H1 (cell line): Measurements from ENCODE around the gene GPR156. TPM values are rescaled to one million over a fixed set of nuclear protein-coding genes. Genes with fewer than 3 reads are reported as not detected.

Experiments
- CTCF ChIA-PET: fragments of 300-600 bp; sonication (Branson Sonifier 250); formaldehyde crosslinking; loops from one replicate; lab custom pipeline; 2021; ENCODE audit not compliant: partially characterized antibody; lab: Charles Lee
- POLR2A ChIA-PET: fragments of 300-600 bp; sonication (Branson Sonifier 250); formaldehyde crosslinking; loops from one replicate; lab custom pipeline; 2021; ENCODE audit warnings: inconsistent platforms; ENCODE audit not compliant: partially characterized antibody; lab: Charles Lee
- DNase-seq, 2 experiments: peaks; one replicate each; pipeline versions ENCODE4 v3.0.0 to v3.0.0-alpha.2; 2010 to 2022; ENCODE audit warnings: low spot score in 2 of 2, low read depth in 1 of 2, mixed read lengths in 1 of 2
- FAIRE-seq: peaks from 2 replicates; lab custom pipeline; 2011; peaks lifted over from hg19 to GRCh38; lab: Jason Lieb, UNC
- H2AFZ ChIP-seq: 2 replicates; pipeline ENCODE4 v1.8.1; 2012; ENCODE audit warnings: low read length, inconsistent platforms
- H2AK5ac ChIP-seq: 2 replicates; pipeline ENCODE4 v1.6.1; 2013; ENCODE audit warnings: low read depth, low read length
- H2BK120ac ChIP-seq: replicated peaks from 2 replicates; pipeline ENCODE3; 2013; ENCODE audit warnings: low read depth, low read length, inconsistent platforms
- H2BK12ac ChIP-seq: 2 replicates; pipeline ENCODE4 v1.6.1; 2013; ENCODE audit warnings: low read depth, low read length
- H2BK15ac ChIP-seq: 2 replicates; pipeline ENCODE4 v1.6.1; 2013; ENCODE audit warnings: low read length
- H2BK20ac ChIP-seq: 2 replicates; pipeline ENCODE4 v1.6.1; 2013; ENCODE audit warnings: low read length
- H2BK5ac ChIP-seq: 2 replicates; pipeline ENCODE4 v1.6.1; 2013; ENCODE audit warnings: low read depth, low read length
- H3K14ac ChIP-seq: 2 replicates; pipeline ENCODE4 v1.6.1; 2013; ENCODE audit warnings: inconsistent platforms; ENCODE audit not compliant: insufficient read length
- H3K18ac ChIP-seq: 2 replicates; pipeline ENCODE4 v1.6.1; 2013; ENCODE audit warnings: low read length; ENCODE audit errors: extremely low read depth
- H3K23ac ChIP-seq: 2 replicates; pipeline ENCODE4 v1.6.1; 2013; ENCODE audit warnings: inconsistent platforms; ENCODE audit not compliant: insufficient read length
- H3K23me2 ChIP-seq: 2 replicates; pipeline ENCODE4 v1.6.1; 2013; ENCODE audit warnings: low read depth, low read length
- H3K27ac ChIP-seq: 2 replicates; pipeline ENCODE4 v1.6.1; 2011; ENCODE audit warnings: low read depth, low read length, inconsistent platforms
- H3K27me3 ChIP-seq, 4 experiments: replicated peaks in 1 of 4; 1 replicate in 1 of 4; 2 replicates in 3 of 4; pipeline versions ENCODE4 v1.6.1 to v1.8.1; 2011 to 2013; ENCODE audit warnings: low read length in 3 of 4, mild to moderate bottlenecking in 3 of 4, inconsistent platforms in 2 of 4, mixed read lengths in 2 of 4, moderate library complexity in 1 of 4; ENCODE audit not compliant: control insufficient read depth in 3 of 4, insufficient read depth in 3 of 4; ENCODE audit errors: extremely low read depth in 1 of 4
- H3K36me3 ChIP-seq, 4 experiments: 2 replicates each; pipeline versions ENCODE4 v1.6.1 to v1.8.1; 2011 to 2013; ENCODE audit warnings: mild to moderate bottlenecking in 4 of 4, low read length in 3 of 4, moderate library complexity in 2 of 4, control low read depth in 1 of 4, inconsistent platforms in 1 of 4; ENCODE audit not compliant: insufficient read depth in 4 of 4, control insufficient read depth in 2 of 4
- H3K4ac ChIP-seq: replicated peaks from 2 replicates; pipeline ENCODE3; 2013; ENCODE audit warnings: low read length, low read depth, mixed read lengths, inconsistent platforms; ENCODE audit not compliant: insufficient read length
- H3K4me1 ChIP-seq, 4 experiments: replicated peaks in 1 of 4; 1 replicate in 1 of 4; 2 replicates in 3 of 4; pipeline versions ENCODE4 v1.6.1 to v1.8.1; 2011 to 2013; ENCODE audit warnings: low read length in 3 of 4, inconsistent platforms in 2 of 4, mixed read lengths in 1 of 4; ENCODE audit not compliant: insufficient read depth in 4 of 4, control insufficient read depth in 3 of 4
- H3K4me2 ChIP-seq, 2 experiments: 2 replicates each; pipeline versions ENCODE4 v1.6.1 to v1.8.1; 2011 to 2013; ENCODE audit warnings: low read depth in 2 of 2, low read length in 2 of 2, control low read depth in 1 of 2, inconsistent platforms in 1 of 2, mild to moderate bottlenecking in 1 of 2; ENCODE audit not compliant: insufficient read depth in 1 of 2
- H3K4me3 ChIP-seq, 4 experiments: fragments of 200-600, 300-600 bp in 1 of 4; sonication (generic), shearing (Covaris generic), sonication (Bioruptor Twin) in 1 of 4; 2 replicates each; pipeline versions ENCODE4 v1.5.1 to v1.8.1; 2011 to 2016; ENCODE audit warnings: low read length in 4 of 4, low read depth in 3 of 4, control low read depth in 2 of 4, inconsistent platforms in 2 of 4, mild to moderate bottlenecking in 2 of 4, mixed read lengths in 1 of 4, moderate library complexity in 1 of 4; ENCODE audit not compliant: insufficient read depth in 2 of 4; ENCODE audit errors: extremely low read depth in 1 of 4
- H3K56ac ChIP-seq: replicated peaks from 2 replicates; pipeline ENCODE3; 2013; ENCODE audit warnings: low read depth, mild to moderate bottlenecking, mixed read lengths, low read length, inconsistent platforms; ENCODE audit not compliant: insufficient read length
- H3K79me1 ChIP-seq: 2 replicates; pipeline ENCODE4 v1.6.1; 2013; ENCODE audit warnings: low read depth, low read length, control low read depth
- H3K79me2 ChIP-seq, 2 experiments: 2 replicates each; pipeline versions ENCODE4 v1.6.1 to v1.8.1; 2012 to 2013; ENCODE audit warnings: low read length in 2 of 2, mild to moderate bottlenecking in 2 of 2, inconsistent platforms in 1 of 2; ENCODE audit not compliant: insufficient read depth in 2 of 2, control insufficient read depth in 1 of 2
- H3K9ac ChIP-seq, 4 experiments: replicated peaks in 1 of 4; 1 replicate in 1 of 4; 2 replicates in 3 of 4; pipeline versions ENCODE4 v1.6.1 to v1.8.1; 2011 to 2013; ENCODE audit warnings: low read depth in 3 of 4, low read length in 3 of 4, control low read depth in 2 of 4, mild to moderate bottlenecking in 2 of 4, moderate library complexity in 2 of 4, inconsistent platforms in 1 of 4; ENCODE audit errors: extremely low read depth in 1 of 4
- H3K9me3 ChIP-seq, 2 experiments: 2 replicates each; pipeline versions ENCODE4 v1.6.1 to v1.8.1; 2012 to 2013; ENCODE audit warnings: mild to moderate bottlenecking in 2 of 2, moderate library complexity in 2 of 2, control low read depth in 1 of 2, inconsistent platforms in 1 of 2, low read depth in 1 of 2, low read length in 1 of 2, mixed read lengths in 1 of 2; ENCODE audit not compliant: insufficient read depth in 2 of 2
- H4K20me1 ChIP-seq, 2 experiments: replicated peaks in 1 of 2; 2 replicates each; pipeline versions ENCODE3 to v1.8.1; 2011 to 2013; ENCODE audit warnings: inconsistent platforms in 2 of 2, low read length in 2 of 2, mild to moderate bottlenecking in 1 of 2; ENCODE audit not compliant: insufficient read depth in 2 of 2, control insufficient read depth in 1 of 2
- H4K5ac ChIP-seq: 2 replicates; pipeline ENCODE4 v1.6.1; 2013; ENCODE audit warnings: low read length, low read depth, mixed read lengths, inconsistent platforms; ENCODE audit not compliant: insufficient read length
- H4K8ac ChIP-seq: 2 replicates; pipeline ENCODE4 v1.8.0; 2013; ENCODE audit warnings: mild to moderate bottlenecking, moderate library complexity, low read length, inconsistent platforms; ENCODE audit not compliant: insufficient read depth; ENCODE audit errors: extremely low read depth
- H4K91ac ChIP-seq: replicated peaks from 2 replicates; pipeline ENCODE3; 2013; ENCODE audit warnings: low read length, mixed read lengths, inconsistent platforms; ENCODE audit not compliant: insufficient read length
- CHD2 ChIP-seq: IDR thresholded peaks from 2 replicates; pipeline ENCODE4 v1.6.1; 2012; ENCODE audit warnings: low read length, improper control_type of control experiment
- HDAC2 ChIP-seq, 2 experiments: fragments of 300-600 bp in 1 of 2; sonication (generic) in 1 of 2; IDR thresholded peaks; 2 replicates each; pipeline ENCODE4 v1.6.1; 2011 to 2012; ENCODE audit warnings: low read depth in 2 of 2, low read length in 2 of 2, mild to moderate bottlenecking in 2 of 2, moderate library complexity in 2 of 2, borderline replicate concordance in 1 of 2, inconsistent platforms in 1 of 2
- MAFK ChIP-seq: IDR thresholded peaks from 2 replicates; pipeline ENCODE4 v1.6.1; 2012; ENCODE audit warnings: low read depth, mild to moderate bottlenecking, improper control_type of control experiment, low read length
- SIN3A ChIP-seq, 2 experiments: IDR thresholded peaks in 1 of 2; conservative IDR thresholded peaks in 1 of 2; 2 replicates each; pipeline ENCODE4 v1.6.1; 2011 to 2012; ENCODE audit warnings: low read length in 2 of 2, improper control_type of control experiment in 1 of 2, low read depth in 1 of 2, mild to moderate bottlenecking in 1 of 2
- SRF ChIP-seq: IDR thresholded peaks from 2 replicates; pipeline ENCODE4 v1.6.1; 2011; ENCODE audit warnings: mild to moderate bottlenecking, low read depth, low read length, moderate library complexity
- WGBS, 2 experiments: shearing (Covaris generic) in 1 of 2; methylation state at CpG; one replicate each; pipeline versions ENCODE4 v1.1.6 to v1.1.7; 2013 to 2015; ENCODE audit warnings: low lambda C conversion rate in 2 of 2, mixed read lengths in 2 of 2, inconsistent platforms in 1 of 2, low coverage in 1 of 2, missing lambda C conversion rate in 1 of 2; ENCODE audit not compliant: insufficient replicate concordance in 2 of 2, insufficient coverage in 1 of 2, insufficient read length in 1 of 2; ENCODE audit errors: extremely low coverage in 1 of 2, missing lambda C conversion rate in 1 of 2; 5-methylcytosine and 5-hydroxymethylcytosine counted together
- polyA plus RNA-seq, 7 experiments: library from polyadenylated mRNA; depleted of rRNA in 3 of 7; stranded (reverse) in 5 of 7; unstranded in 2 of 7; fragments of >200 nt in 5 of 7; fragments of 200-250 nt in 2 of 7; gene quantifications; 1 replicate in 5 of 7; 2 replicates in 1 of 7; 4 replicates in 1 of 7; pipeline versions ENCODE4 v1.2.1 to v1.2.3, GENCODE V29; 2011 to 2013; ENCODE audit warnings: missing spikeins in 2 of 7, mixed read lengths in 2 of 7
- total RNA-seq: library from RNA; stranded (reverse); fragmentation: NEBNext Ultra II Directional; extraction: Animal tissue kit (Norgen Biotek cat#: 25700); gene quantifications from 2 replicates; pipeline ENCODE4 v1.2.1, GENCODE V29; 2021

Gene GPR156
- total and polyA plus RNA-seq, 2 of the 8 experiments (the other 6 are each of a cell fraction or from before 2014, with no cell fraction given) = 1.6 to 1.8 TPM

DNA sequence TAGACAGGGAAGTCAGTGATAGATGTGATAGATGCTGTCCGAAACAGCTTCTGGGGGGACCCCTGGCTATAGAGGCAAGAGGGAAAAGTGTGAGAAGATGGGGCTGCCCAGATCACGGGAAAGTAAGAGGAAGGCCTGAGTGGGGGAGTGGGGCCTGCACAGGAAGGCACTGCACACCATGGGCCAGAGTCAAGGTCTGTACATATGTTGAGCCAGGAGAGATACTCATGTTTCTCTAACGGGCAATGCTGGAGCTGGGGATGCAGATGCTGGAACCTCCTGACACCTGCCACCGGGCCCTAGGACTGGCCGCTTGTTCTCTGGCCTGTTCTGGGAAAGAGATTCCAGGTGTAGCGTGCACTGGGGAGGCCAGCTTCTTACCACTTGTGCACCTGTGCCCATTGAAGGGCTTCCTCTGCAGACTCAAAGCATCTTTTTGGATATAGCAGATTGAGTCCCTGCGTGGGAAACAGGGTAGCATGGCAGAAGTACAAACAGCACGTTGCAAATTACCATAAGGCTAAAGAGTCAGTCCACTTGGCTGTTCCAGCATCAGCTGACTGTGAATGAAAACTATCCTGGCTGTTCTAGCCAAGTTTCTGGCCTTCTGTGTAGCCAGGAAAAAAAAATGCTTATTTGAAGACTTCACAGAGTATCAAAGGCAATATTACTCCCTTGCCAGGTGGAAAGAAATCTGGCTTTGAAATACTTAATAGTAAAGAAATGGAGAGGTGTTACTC is 113.7 kb downstream of the GPR156 start:
- Histone ChIP-seq H3K4me1 (no peaks in the 10 kb centered on the region), H4K8ac (no peak overlapping the region), H3K79me1 (no peaks in the 10 kb centered on the region), H3K4ac (no peak overlapping the region), H4K91ac (no peak overlapping the region), H3K23me2 (no peaks in the 10 kb centered on the region), H3K36me3 (no peaks in the 10 kb centered on the region), H4K20me1 (no peaks in the 10 kb centered on the region), H3K4me2 (no peak overlapping the region), H3K56ac (no peak overlapping the region), H3K4me3 (no peak overlapping the region), H3K14ac (no peak overlapping the region), H2BK120ac (no peak overlapping the region), H2BK12ac (no peak overlapping the region), H3K23ac (no peak overlapping the region), H2BK5ac (no peak overlapping the region), H4K5ac (no peak overlapping the region), H2BK20ac (no peak overlapping the region), H2AFZ (no peak overlapping the region), H3K27ac (no peak overlapping the region), H3K9ac (no peak overlapping the region), H2AK5ac (no peak overlapping the region), H3K18ac (no peak overlapping the region), H3K79me2 (no peaks in the 10 kb centered on the region), H2BK15ac (no peak overlapping the region), H3K27me3 (no peaks in the 10 kb centered on the region), H3K9me3 (no peaks in the 10 kb centered on the region)
- ChIA-PET POLR2A (no interaction called here), CTCF (interaction anchor here (1.2 kb wide), 1 partner anchor 24 kb away, joined by 3 read pairs; no protein-coding TSS in a partner anchor)
- TF ChIP-seq SRF = no peak
- no peak for TF ChIP-seq HDAC2 (IDR thresholded peaks at IDR 0.05; ENCODE audit: borderline replicate concordance in 1 of 2, low read depth in 2 of 2, low read length in 2 of 2)
- TF ChIP-seq CHD2 = no peak
- TF ChIP-seq SIN3A (conservative IDR thresholded peaks at IDR 0.05 in 1 of 2, IDR thresholded peaks at IDR 0.05 in 1 of 2; ENCODE audit: low read depth in 1 of 2, low read length in 2 of 2) = no peak
- TF ChIP-seq MAFK = no peak
- no peak for FAIRE-seq
- WGBS, 2 experiments = 93% methylated on average over 8 of the region's 8 CpGs; no CpG with 5 or more reads in 1 of the 2 experiments
- DNase-seq = no peak
